Measurements from ENCODE around the gene CDK5RAP3. TPM values are rescaled to one million over a fixed set of nuclear protein-coding genes. Genes with fewer than 3 reads are reported as not detected.
A peak's percentile ranks its signal among the peaks of the same experiment; 100 is the strongest.
"Not testable (repeated sequence)": the region's sequence is repeated elsewhere in the genome, so short reads cannot be mapped to it uniquely, and the experiment has no call there.

CDK5RAP3 gene
- total RNA-seq, 2 experiments from 2014 or later = 170 to 183 TPM

DNA sequence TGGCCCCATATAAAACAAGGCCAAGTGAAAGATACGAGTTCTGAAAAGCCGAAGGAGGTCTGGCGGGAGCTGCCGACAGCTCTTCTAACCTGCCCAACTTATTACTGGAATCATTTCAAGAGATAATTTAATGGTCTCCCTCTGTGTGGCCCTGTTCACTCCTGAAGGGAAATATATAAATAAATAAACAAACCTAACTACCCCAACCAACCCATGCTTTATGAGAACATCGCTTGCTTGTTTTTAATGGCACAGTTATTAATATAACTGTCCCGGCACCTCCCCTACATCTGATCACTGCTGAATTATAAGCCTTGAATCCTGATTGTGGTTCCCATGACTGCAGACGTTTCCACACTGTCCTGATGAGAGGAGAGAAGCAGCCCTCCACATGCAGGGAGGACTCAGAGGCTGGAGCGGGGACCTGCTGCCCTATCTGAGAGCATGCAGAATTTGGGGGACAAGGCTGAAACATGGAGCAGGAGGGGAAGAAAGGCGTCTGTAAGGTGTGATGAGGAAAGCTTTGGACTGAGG lies 22.2 kb downstream of the CDK5RAP3 start:
- intact Hi-C loops (cut with micrococcal nuclease) = no loop called here
- H3K9me3 Mint-ChIP-seq = no peaks in the 10 kb centered on the region
- no peak overlapping the region for H3K4me3 Mint-ChIP-seq
- H3K4me1 Mint-ChIP-seq (ENCODE audit: low read depth) = peaks cover 2% of the 10 kb centered on the region
- DNase-seq = no peak
- POLR2A ChIA-PET = no interaction called here
- no peak overlapping the region for H3K27ac Mint-ChIP-seq
- H3K36me3 Mint-ChIP-seq = no peaks in the 10 kb centered on the region
- CTCF ChIA-PET = interaction anchor here (0.6 to 1.4 kb wide), 2 partner anchors 87 to 499 kb away, joined by 3 to 5 read pairs; no protein-coding TSS in a partner anchor
- peaks cover 3% of the 10 kb centered on the region for H3K27me3 Mint-ChIP-seq

DNA sequence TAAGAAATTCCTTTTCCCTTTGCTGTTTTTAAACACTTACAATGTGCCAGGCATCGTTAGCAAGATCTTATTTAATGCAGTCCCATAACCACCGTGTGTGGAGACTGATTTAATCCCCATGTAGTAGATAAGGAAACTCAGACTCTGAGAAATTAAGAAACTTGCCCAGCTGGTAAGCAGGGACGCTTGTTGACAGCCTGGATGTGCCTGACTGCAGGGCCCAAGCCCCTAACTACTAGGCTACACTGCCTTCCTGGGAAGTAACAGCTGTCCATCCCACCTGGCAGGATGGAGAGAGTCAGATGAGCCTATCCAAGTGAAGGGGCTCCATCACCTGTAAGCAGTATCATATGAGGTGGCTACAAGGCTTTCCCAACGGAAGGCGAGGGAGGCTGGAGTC lies 23.1 kb downstream of the CDK5RAP3 start:
- Mint-ChIP-seq H3K27me3 (peaks cover 3% of the 10 kb centered on the region), H3K36me3 (no peaks in the 10 kb centered on the region), H3K9me3 (no peaks in the 10 kb centered on the region), H3K4me1 (ENCODE audit: low read depth) (peaks cover 2% of the 10 kb centered on the region), H3K27ac (no peak overlapping the region), H3K4me3 (no peak overlapping the region)
- no peak for DNase-seq
- ChIA-PET CTCF (interaction anchor here (1.4 kb wide), 1 partner anchor 86 kb away, joined by 5 read pairs; no protein-coding TSS in a partner anchor), POLR2A (no interaction called here)
- intact Hi-C loops (cut with micrococcal nuclease) = no loop called here

DNA sequence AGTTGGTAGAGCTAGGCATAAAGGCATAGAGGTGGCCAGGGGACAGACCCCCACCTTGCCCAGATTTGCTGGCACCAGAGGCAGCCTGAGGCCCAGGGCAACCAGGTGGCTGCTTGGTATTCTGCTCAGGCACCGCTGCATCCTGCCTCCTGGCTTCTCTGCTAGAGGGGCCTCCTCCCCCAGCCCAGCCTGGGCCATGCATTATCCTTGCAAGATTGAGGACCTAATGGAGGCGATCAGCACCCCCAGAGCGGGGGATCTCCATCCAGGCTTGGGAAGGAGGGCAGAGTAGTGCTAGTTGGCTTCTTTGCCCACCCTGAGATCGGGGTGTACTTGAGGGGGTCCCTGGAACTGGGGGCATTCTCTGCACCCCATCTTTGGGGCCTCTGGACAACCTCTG lies 23.8 kb downstream of the CDK5RAP3 start:
- Mint-ChIP-seq H3K4me1 (ENCODE audit: low read depth) (peaks cover 2% of the 10 kb centered on the region), H3K4me3 (no peak overlapping the region), H3K27me3 (peaks cover 3% of the 10 kb centered on the region), H3K36me3 (no peaks in the 10 kb centered on the region), H3K9me3 (no peaks in the 10 kb centered on the region), H3K27ac (no peak overlapping the region)
- no peak for DNase-seq
- ChIA-PET CTCF (no interaction called here), POLR2A (no interaction called here)
- intact Hi-C loops (cut with micrococcal nuclease) = no loop called here

DNA sequence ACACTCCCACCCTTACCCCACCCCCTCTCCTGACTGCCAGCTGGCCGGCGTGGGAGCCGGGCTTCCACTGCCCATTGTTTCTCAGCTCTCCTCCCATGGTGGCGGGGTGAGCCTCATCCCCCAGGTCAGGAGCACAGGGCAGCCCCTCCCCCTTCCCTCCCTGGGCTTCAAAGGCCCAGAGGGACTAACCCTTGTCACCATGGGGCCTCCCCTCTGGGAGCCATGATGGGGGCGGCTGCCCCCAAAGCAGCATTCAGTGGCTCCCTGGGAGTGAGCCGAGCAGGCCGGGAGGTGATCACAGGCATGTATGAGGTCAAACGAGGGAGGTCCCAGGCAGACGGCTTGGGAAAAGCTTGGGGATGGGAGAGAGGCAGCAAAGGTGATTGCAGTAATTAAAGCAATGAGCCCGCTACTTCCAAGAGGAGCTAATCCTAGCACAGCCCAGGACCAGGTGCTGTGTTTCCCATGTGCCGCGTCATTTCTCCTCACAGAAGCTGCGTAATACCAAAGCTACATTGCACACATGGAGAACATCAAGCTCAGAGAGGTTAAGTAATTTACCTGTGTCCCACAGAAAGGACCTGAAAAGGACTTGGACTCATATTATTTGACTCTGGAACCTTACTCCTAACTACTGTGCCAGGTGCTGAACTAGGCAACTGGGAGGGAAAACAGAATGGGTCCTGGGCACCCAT lies 24.5 kb downstream of the CDK5RAP3 start:
- Mint-ChIP-seq H3K4me3 (no peak overlapping the region), H3K27me3 (peaks cover 3% of the 10 kb centered on the region), H3K9me3 (no peaks in the 10 kb centered on the region), H3K4me1 (ENCODE audit: low read depth) (peaks cover 3% of the 10 kb centered on the region), H3K27ac (no peak overlapping the region), H3K36me3 (no peaks in the 10 kb centered on the region)
- CTCF ChIA-PET = no interaction called here
- intact Hi-C loops (cut with micrococcal nuclease) = no loop called here
- DNase-seq = no peak
- POLR2A ChIA-PET = no interaction called here

DNA sequence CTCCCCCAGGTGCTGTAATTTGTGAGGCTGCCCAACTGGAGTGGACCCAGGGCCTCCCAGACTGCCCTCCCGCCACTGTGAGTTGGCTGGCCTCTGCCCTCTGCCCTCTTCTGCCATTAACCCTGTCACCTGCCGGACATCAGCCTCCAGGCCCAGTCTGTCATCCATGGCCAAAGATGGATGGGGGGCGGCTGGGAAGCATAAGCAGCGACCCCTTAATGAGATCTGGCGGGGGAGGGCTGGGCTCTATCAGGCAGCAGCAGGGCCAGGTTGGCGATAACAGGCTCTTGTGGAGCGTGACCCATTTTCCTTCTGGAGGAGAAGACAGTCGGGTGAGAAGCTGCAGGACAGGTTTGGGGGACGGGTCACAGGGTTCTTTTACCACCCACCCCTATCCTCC lies 25.3 kb downstream of the CDK5RAP3 start:
- no peak for DNase-seq
- Mint-ChIP-seq H3K27me3 (peaks cover 3% of the 10 kb centered on the region), H3K4me1 (ENCODE audit: low read depth) (peaks cover 3% of the 10 kb centered on the region), H3K36me3 (no peaks in the 10 kb centered on the region), H3K4me3 (no peak overlapping the region), H3K27ac (no peak overlapping the region), H3K9me3 (no peaks in the 10 kb centered on the region)
- intact Hi-C loops (cut with micrococcal nuclease) = no loop called here
- POLR2A ChIA-PET = no interaction called here
- CTCF ChIA-PET = no interaction called here

DNA sequence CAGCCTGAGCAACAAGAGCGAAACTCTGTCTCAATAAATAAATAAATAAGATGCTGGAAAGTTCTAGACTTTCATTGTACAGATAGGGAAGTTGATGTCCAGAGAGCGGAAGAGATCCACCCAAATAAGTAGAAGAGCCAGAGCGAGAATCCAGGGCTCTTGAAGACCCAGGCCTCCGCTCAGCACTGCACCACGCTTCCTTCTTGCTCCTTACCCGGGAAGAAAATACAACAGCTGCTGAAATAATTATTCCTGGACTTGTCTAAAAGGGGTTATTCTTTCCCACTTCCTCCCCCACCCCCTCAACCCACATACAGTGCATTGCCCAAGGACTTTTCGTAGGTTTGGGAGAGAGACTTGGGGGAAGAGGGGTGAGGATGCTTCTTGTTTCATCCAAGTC lies 26.7 kb downstream of the CDK5RAP3 start:
- Mint-ChIP-seq H3K27ac (no peak overlapping the region), H3K4me1 (ENCODE audit: low read depth) (peaks cover 3% of the 10 kb centered on the region), H3K4me3 (no peak overlapping the region), H3K9me3 (no peaks in the 10 kb centered on the region), H3K36me3 (no peaks in the 10 kb centered on the region), H3K27me3 (peaks cover 2% of the 10 kb centered on the region)
- DNase-seq = no peak
- CTCF ChIA-PET = interaction anchor here (3.1 kb wide), 1 partner anchor 50 kb away, joined by 11 read pairs; no protein-coding TSS in a partner anchor
- POLR2A ChIA-PET = no interaction called here
- intact Hi-C loops (cut with micrococcal nuclease) = no loop called here

DNA sequence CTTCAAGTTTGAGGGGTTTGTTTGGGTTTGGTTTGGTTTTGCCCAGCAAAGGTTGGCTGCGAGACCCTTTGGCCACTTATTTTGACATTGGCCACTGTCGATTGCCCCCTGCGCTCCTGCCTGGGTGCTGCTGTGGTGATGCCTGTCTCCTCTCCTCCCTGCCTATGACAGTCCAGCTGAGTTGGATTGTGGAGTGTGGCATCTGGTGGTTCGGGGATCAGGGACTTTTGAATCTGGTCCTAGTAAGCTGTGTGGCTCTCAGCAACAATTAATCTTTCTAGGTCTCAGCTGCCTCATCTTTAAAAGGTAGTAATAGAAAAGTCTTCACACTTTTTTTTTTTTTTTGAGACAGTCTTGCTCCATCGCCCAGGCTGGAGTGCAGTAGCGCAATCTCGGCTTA lies 27.1 kb downstream of the CDK5RAP3 start:
- Mint-ChIP-seq H3K27ac (no peak overlapping the region), H3K4me1 (ENCODE audit: low read depth) (peaks cover 3% of the 10 kb centered on the region), H3K27me3 (peaks cover 2% of the 10 kb centered on the region), H3K9me3 (no peaks in the 10 kb centered on the region), H3K4me3 (no peak overlapping the region), H3K36me3 (no peaks in the 10 kb centered on the region)
- CTCF ChIA-PET = interaction anchor here (3.1 kb wide), 1 partner anchor 50 kb away, joined by 11 read pairs; no protein-coding TSS in a partner anchor
- POLR2A ChIA-PET = no interaction called here
- intact Hi-C loops (cut with micrococcal nuclease) = no loop called here
- no peak for DNase-seq

DNA sequence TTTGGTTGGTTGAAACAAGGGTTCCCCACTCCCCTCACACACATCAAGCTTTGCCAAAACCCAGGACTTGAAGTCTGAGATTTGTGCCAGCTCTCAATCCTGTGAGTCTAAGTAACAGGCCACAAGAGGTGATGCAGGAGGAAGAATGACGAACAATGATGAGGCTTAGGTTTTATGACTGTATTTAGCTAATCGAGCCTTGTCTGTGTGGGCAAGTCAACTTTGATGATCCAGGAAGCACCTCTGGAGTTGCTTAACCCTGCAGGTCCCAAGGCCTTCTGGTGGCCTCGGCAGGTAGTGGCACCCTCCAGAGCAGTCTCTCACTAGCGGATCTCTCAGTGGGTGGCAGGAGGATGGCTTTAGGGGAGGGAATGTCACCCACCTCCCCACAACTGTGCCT lies 28.7 kb downstream of the CDK5RAP3 start:
- no peak overlapping the region for H3K4me3 Mint-ChIP-seq
- H3K27ac Mint-ChIP-seq = no peak overlapping the region
- H3K4me1 Mint-ChIP-seq (ENCODE audit: low read depth) = peaks cover 3% of the 10 kb centered on the region
- CTCF ChIA-PET = interaction anchor here (0.9 to 3.1 kb wide), 6 partner anchors 12 to 82 kb away, joined by 3 to 11 read pairs (median 5); no protein-coding TSS in a partner anchor
- intact Hi-C loops (cut with micrococcal nuclease) = no loop called here
- DNase-seq = peak; percentile 32
- H3K27me3 Mint-ChIP-seq = peaks cover 6% of the 10 kb centered on the region
- no peaks in the 10 kb centered on the region for H3K36me3 Mint-ChIP-seq
- no peaks in the 10 kb centered on the region for H3K9me3 Mint-ChIP-seq
- POLR2A ChIA-PET = interaction anchor here (0.5 kb wide), 1 partner anchor 368 kb away, joined by 3 read pairs; no protein-coding TSS in a partner anchor

DNA sequence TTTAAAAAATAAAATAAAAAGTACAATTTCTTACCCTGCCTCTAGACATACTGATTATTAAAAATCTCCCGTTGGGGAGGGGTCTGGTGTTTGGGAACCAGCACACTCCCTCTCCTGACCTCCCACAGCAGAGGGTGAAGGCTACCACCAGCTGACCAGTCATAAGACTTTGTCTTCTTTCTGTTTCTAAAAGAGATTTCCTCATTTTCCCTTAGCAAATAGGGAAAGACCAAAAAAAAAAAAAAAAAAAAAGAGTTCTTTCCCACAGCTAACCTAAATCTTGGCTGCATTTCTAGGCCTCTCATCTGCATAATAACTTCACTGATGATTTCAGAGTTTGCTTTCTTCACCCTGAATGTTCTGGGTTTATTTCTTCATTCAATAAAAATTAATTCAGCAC lies 30.3 kb downstream of the CDK5RAP3 start:
- CTCF ChIA-PET = interaction anchor here (1.0 kb wide), 1 partner anchor 25 kb away, joined by 3 read pairs; no protein-coding TSS in a partner anchor
- Mint-ChIP-seq H3K4me1 (ENCODE audit: low read depth) (peaks cover 7% of the 10 kb centered on the region), H3K4me3 (no peak overlapping the region), H3K27me3 (peaks cover 11% of the 10 kb centered on the region), H3K9me3 (no peaks in the 10 kb centered on the region), H3K27ac (no peak overlapping the region), H3K36me3 (no peaks in the 10 kb centered on the region)
- DNase-seq = no peak
- POLR2A ChIA-PET = interaction anchor here (1.0 kb wide), 1 partner anchor 12 kb away, joined by 4 read pairs; no protein-coding TSS in a partner anchor
- intact Hi-C loops (cut with micrococcal nuclease) = no loop called here

DNA sequence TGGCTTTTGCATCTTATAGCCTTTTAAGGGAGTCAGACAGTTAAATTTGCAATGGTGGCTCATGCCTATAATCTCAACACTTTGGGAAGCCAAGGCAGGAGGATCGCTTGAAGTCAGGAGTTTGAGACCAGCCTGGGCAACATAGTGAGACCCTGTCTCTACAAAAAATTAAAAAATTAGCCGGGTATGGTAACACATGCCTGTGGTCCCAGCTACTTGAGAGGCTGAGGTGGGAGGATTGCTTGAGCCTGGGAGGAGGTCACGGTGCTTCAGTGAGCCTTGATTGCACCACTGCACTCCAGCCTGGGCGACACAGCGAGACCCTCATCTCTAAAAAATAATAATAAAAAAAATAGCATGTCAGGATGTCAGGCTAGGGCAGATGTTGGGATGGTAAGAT lies 30.7 kb downstream of the CDK5RAP3 start:
- peaks cover 12% of the 10 kb centered on the region for H3K27me3 Mint-ChIP-seq
- H3K9me3 Mint-ChIP-seq; DNase-seq; H3K4me1 Mint-ChIP-seq (ENCODE audit: low read depth); H3K4me3 Mint-ChIP-seq; intact Hi-C loops (cut with micrococcal nuclease); H3K36me3 Mint-ChIP-seq; H3K27ac Mint-ChIP-seq: not testable (repeated sequence)
- ChIA-PET CTCF (interaction anchor here (1.0 kb wide), 1 partner anchor 25 kb away, joined by 3 read pairs; no protein-coding TSS in a partner anchor), POLR2A (interaction anchor here (1.0 kb wide), 1 partner anchor 12 kb away, joined by 4 read pairs; no protein-coding TSS in a partner anchor)

DNA sequence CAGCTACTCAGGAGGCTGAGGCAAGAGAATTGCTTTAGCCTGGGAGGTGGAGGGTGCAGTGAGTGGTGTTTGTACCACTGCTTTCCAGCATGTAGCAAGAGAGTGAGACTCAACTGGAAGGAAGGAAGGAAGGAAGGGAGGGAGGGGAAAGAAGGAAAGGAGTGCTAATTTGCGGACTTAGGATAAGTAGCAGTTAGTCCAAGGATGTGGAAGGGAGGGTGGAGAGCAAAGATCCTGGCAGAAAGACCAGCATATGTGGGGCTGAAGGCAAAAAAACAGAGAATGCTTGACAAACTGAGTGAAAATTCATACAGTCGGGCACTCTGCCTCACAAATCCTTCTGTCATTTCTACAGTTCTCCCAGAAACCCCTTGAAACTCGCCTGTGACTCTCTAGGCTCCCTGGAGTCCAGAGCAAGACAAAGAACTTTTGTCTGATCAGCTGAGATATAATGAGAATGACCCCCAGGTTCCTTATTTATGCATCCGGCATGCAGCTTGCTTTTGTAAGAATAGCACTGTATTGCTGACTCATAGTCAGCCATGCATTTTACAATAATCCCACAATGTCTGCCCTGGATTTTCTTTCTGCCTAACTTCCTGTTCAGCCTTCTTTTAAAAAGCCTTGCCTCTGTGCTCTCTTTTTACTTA lies 31.5 kb downstream of the CDK5RAP3 start:
- ChIA-PET POLR2A (no interaction called here), CTCF (interaction anchor here (1.4 kb wide), 1 partner anchor 32 kb away, joined by 3 read pairs; no protein-coding TSS in a partner anchor)
- intact Hi-C loops (cut with micrococcal nuclease) = no loop called here
- H3K36me3 Mint-ChIP-seq = no peaks in the 10 kb centered on the region
- H3K9me3 Mint-ChIP-seq = no peaks in the 10 kb centered on the region
- H3K4me3 Mint-ChIP-seq = no peak overlapping the region
- peaks cover 18% of the 10 kb centered on the region for H3K27me3 Mint-ChIP-seq
- H3K4me1 Mint-ChIP-seq (ENCODE audit: low read depth) = peaks cover 7% of the 10 kb centered on the region
- no peak for DNase-seq
- H3K27ac Mint-ChIP-seq = no peak overlapping the region

DNA sequence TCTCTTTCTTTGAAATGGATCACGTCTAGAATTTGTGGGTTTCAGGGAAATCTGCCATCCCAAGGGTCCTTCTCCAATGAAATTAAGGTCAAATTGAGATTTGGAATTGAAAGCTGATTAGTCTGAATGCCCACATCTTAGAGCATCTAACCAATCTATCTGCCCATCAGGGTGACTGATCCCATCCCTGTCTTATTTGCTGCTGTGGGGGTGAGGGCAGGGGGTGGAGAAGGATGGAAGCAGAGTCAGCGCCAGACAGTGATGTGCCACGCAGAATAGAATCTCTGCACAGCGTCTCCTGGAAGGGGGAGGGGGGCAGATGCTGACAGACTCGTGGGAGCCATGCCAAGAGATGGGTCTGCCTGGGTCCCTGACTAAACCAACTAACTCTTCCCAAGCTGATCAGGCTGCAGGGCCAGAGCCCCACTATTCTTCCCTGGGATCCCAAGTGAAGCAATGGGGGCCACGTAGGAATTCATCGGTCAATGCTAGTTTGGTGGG lies 32.1 kb downstream of the CDK5RAP3 start:
- peaks cover 19% of the 10 kb centered on the region for H3K27me3 Mint-ChIP-seq
- CTCF ChIA-PET = interaction anchor here (1.4 kb wide), 1 partner anchor 33 kb away, joined by 3 read pairs; no protein-coding TSS in a partner anchor

More for the DNA sequence above, 32.1 kb downstream of the CDK5RAP3 start:
- Mint-ChIP-seq H3K27ac (no peak overlapping the region), H3K4me3 (no peak overlapping the region), H3K4me1 (ENCODE audit: low read depth) (peaks cover 7% of the 10 kb centered on the region), H3K36me3 (no peaks in the 10 kb centered on the region), H3K9me3 (no peaks in the 10 kb centered on the region)
- POLR2A ChIA-PET = no interaction called here
- DNase-seq = no peak
- intact Hi-C loops (cut with micrococcal nuclease) = no loop called here
